Osteoblast (primary cell): ENCODE measurements around the gene UPK1B. TPM values are rescaled to one million over a fixed set of nuclear protein-coding genes. Genes with fewer than 3 reads are reported as not detected.
A peak's percentile ranks its signal among the peaks of the same experiment; 100 is the strongest.

Source experiments
- DNase-seq: peaks from one replicate; pipeline ENCODE4 v3.0.0; 2011; ENCODE audit warnings: low spot score, mixed read lengths; ENCODE audit not compliant: insufficient read length; ENCODE audit errors: missing footprints
- H2AFZ ChIP-seq: 2 replicates; pipeline ENCODE4 v1.6.0; 2011; ENCODE audit warnings: mild to moderate bottlenecking, low read length
- H3K27ac ChIP-seq: 2 replicates; pipeline ENCODE4 v1.5.1; 2011; ENCODE audit warnings: mild to moderate bottlenecking, low read depth, low read length, moderate library complexity
- H3K27me3 ChIP-seq: 2 replicates; pipeline ENCODE4 v1.6.0; 2012; ENCODE audit warnings: mild to moderate bottlenecking, control low read depth, inconsistent platforms, low read length, moderate library complexity; ENCODE audit not compliant: insufficient read depth
- H3K36me3 ChIP-seq: 2 replicates; pipeline ENCODE4 v1.5.1; 2011; ENCODE audit warnings: mild to moderate bottlenecking, low read length, control low read depth, moderate library complexity; ENCODE audit not compliant: insufficient read depth
- H3K4me1 ChIP-seq: 2 replicates; pipeline ENCODE4 v1.5.1; 2011; ENCODE audit warnings: mild to moderate bottlenecking, low read length, control low read depth, moderate library complexity; ENCODE audit not compliant: insufficient read depth
- H3K4me2 ChIP-seq: 2 replicates; pipeline ENCODE4 v1.6.0; 2011; ENCODE audit warnings: mild to moderate bottlenecking, low read length; ENCODE audit not compliant: insufficient read depth
- H3K4me3 ChIP-seq: fragments of 200-600 bp; sonication (generic); 3 replicates; pipeline ENCODE4 v1.5.1; 2012; ENCODE audit warnings: mild to moderate bottlenecking, low read length, inconsistent platforms; ENCODE audit not compliant: insufficient read depth
- H3K79me2 ChIP-seq: 2 replicates; pipeline ENCODE4 v1.6.0; 2012; ENCODE audit warnings: mild to moderate bottlenecking, low read length, control low read depth, inconsistent platforms; ENCODE audit not compliant: insufficient read depth
- H3K9me3 ChIP-seq: 2 replicates; pipeline ENCODE4 v1.5.1; 2011; ENCODE audit warnings: low read depth, low read length, control low read depth
- H4K20me1 ChIP-seq: 2 replicates; pipeline ENCODE4 v1.6.0; 2012; ENCODE audit warnings: mild to moderate bottlenecking, low read length, control low read depth; ENCODE audit not compliant: insufficient read depth
- total RNA-seq: library from RNA; depleted of rRNA; stranded (reverse); fragments of >200 nt; gene quantifications from 2 replicates; pipeline ENCODE4 v1.2.3, GENCODE V29; 2012
- TF ChIP-seq, protein P1 (sequence below): IDR thresholded peaks from 2 replicates; pipeline ENCODE4 v1.5.1; 2011; ENCODE audit warnings: mild to moderate bottlenecking, low read depth, low read length, moderate library complexity; ENCODE audit errors: extremely low read depth

Gene UPK1B
- total RNA-seq, 1 donor: 0.36 TPM

DNA sequence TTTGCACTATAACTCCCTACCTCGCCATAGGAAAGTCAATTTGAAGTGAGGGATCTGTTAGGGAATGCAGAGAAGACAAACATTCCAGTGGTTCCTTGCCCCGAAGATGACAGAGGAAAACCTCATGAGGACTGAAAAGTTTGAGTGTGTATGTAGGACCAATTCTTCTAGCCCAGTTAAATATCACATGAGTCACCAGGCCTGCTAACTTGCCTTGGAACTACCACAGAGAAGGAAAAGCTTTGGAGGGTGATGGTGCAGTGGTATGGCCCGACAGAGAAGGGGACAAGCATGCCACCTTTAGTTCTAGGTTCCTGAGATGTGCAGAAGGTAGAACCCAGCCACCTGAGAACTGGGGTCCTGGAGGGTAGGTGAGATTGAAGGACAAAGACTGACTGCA is 2.6 kb upstream of the UPK1B start:
- Histone ChIP-seq H3K79me2 (no peaks in the 10 kb centered on the region), H3K4me3 (no peak overlapping the region), H3K4me2 (no peak overlapping the region), H3K27me3 (peaks cover 8% of the 10 kb centered on the region), H3K4me1 (peaks cover 9% of the 10 kb centered on the region), H3K36me3 (no peaks in the 10 kb centered on the region), H2AFZ (peak overlapping the region; percentile 51), H4K20me1 (no peaks in the 10 kb centered on the region), H3K27ac (no peak overlapping the region), H3K9me3 (no peaks in the 10 kb centered on the region)
- peak; percentile 62 for DNase-seq
- TF ChIP-seq, protein P1, sequence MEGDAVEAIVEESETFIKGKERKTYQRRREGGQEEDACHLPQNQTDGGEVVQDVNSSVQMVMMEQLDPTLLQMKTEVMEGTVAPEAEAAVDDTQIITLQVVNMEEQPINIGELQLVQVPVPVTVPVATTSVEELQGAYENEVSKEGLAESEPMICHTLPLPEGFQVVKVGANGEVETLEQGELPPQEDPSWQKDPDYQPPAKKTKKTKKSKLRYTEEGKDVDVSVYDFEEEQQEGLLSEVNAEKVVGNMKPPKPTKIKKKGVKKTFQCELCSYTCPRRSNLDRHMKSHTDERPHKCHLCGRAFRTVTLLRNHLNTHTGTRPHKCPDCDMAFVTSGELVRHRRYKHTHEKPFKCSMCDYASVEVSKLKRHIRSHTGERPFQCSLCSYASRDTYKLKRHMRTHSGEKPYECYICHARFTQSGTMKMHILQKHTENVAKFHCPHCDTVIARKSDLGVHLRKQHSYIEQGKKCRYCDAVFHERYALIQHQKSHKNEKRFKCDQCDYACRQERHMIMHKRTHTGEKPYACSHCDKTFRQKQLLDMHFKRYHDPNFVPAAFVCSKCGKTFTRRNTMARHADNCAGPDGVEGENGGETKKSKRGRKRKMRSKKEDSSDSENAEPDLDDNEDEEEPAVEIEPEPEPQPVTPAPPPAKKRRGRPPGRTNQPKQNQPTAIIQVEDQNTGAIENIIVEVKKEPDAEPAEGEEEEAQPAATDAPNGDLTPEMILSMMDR: no peak

DNA sequence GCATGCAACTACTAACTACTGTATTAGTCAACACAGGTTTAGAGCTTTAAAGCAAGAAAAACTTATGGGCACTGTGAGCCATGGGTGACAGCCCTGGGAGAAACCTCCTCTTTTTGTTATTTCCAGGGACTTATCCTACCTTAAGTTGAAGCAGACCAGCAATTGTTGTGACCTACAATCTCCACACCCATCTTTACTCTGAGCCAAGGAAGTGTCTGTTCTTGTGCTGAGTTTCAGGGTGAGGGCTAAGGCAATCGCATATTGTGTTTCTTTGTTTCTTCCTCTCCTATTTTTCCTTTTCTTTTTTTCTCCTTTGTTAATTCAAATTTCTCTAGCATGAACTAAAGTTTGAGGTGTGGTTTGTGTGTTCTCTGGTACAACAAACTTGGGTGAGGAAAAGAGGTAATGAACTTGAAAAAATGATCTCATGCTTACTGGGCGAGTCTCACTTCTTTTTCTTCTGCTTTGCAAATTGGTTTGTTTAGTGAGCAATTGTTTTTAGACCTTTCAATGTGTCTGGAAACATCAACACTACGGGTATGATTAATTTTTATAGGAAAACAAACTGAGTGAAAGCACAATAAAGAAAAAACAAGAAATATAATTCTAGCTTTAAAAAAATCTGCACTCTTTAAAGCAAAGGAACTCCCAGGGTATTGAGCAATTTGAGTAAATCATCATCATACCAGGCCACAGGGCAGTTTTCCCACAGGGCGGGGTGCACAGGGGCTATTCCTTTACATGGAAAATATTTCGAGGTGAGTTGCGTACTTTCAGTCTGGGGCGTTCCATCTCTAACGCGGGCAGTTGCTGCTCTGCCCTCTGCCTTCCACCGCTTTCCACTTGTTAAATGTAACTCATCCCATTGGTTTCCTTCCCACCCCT is 2.7 kb downstream of the UPK1B start:
- Histone ChIP-seq H3K79me2 (no peaks in the 10 kb centered on the region), H3K4me1 (peaks cover 15% of the 10 kb centered on the region), H3K27ac (peak overlapping the region; percentile 46), H3K4me2 (peak overlapping the region; percentile 64), H3K9me3 (no peaks in the 10 kb centered on the region), H3K27me3 (peaks cover 8% of the 10 kb centered on the region), H3K36me3 (no peaks in the 10 kb centered on the region), H3K4me3 (peak overlapping the region; percentile 16), H2AFZ (peak overlapping the region; percentile 64), H4K20me1 (no peaks in the 10 kb centered on the region)
- peak; percentile 48 for DNase-seq
- TF ChIP-seq, protein P1: no peak

DNA sequence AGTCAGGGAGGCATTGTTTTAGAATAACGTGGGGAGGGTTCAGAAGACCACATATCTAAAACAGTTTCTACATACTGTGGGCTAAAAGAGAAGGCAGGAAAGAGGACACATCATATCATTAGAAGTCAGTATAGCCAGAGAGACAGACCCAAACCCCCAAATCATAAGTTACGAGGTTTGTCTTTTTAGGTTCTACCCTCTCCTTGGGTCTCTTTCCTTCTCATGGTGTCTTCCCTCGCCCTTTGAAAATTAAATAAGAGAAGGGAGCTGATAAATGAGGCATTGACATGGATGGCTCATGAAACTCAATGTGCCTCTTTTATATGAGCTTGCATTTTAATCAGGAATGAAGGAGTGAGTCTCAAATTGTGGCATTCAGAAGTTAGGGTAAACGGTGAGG is 3.4 kb downstream of the UPK1B start:
- Histone ChIP-seq H3K4me1 (peaks cover 15% of the 10 kb centered on the region), H3K79me2 (no peaks in the 10 kb centered on the region), H4K20me1 (no peaks in the 10 kb centered on the region), H3K27ac (peak overlapping the region; percentile 46), H3K9me3 (no peaks in the 10 kb centered on the region), H3K4me3 (peak overlapping the region; percentile 16), H3K4me2 (peak overlapping the region; percentile 64), H3K27me3 (peaks cover 8% of the 10 kb centered on the region), H2AFZ (peak overlapping the region; percentile 64), H3K36me3 (no peaks in the 10 kb centered on the region)
- TF ChIP-seq, protein P1: no peak
- DNase-seq: peak; percentile 9

DNA sequence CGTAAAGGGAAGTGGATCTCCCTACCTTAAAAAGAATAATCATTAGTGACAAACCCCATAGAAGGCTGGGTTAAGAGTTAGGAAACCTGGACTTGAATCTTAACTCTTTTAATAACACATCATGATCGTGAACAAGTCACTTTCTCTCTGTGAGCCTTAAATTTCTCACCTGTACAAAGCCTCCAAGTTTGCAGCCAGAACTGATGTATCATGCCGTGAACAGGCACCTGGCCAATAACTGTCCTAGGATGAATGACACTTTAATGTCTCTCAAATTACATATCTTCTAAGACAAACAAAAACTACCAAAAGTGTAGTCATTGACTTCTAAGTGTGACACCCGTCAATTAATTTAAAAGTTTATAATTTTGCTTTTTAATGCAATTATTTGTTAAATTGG is 3.9 kb downstream of the UPK1B start:
- H3K27ac ChIP-seq: no peak overlapping the region
- H3K79me2 ChIP-seq: no peaks in the 10 kb centered on the region
- no peaks in the 10 kb centered on the region for H3K36me3 ChIP-seq
- TF ChIP-seq, protein P1: no peak
- peaks cover 18% of the 10 kb centered on the region for H3K4me1 ChIP-seq
- H3K27me3 ChIP-seq: peaks cover 8% of the 10 kb centered on the region
- H2AFZ ChIP-seq: no peak overlapping the region
- peak; percentile 60 for DNase-seq
- H3K9me3 ChIP-seq: no peaks in the 10 kb centered on the region
- H3K4me3 ChIP-seq: no peak overlapping the region
- no peaks in the 10 kb centered on the region for H4K20me1 ChIP-seq
- H3K4me2 ChIP-seq: no peak overlapping the region
